IMR-90 (cell line): Measurements from ENCODE around the gene SLC44A1. TPM values are rescaled to one million over a fixed set of nuclear protein-coding genes. Genes with fewer than 3 reads are reported as not detected.
A peak's percentile ranks its signal among the peaks of the same experiment; 100 is the strongest.

Experiments used
- ATAC-seq: fragments of 200-7000 bp; cut with Tn5 transposase; 2 replicates; pipeline ENCODE4 v1.9.1; 2020; ENCODE audit warnings: low read depth, mild to moderate bottlenecking, moderate library complexity
- BruUV-seq: library from RNA; stranded (reverse); fragments of 400-500 nt; replicated peaks from 2 replicates; lab custom pipeline; 2021; lab: Mats Ljungman, UMichigan
- CTCF ChIA-PET: fragments of 300-600 bp; formaldehyde crosslinking; extraction: SDS; loops from one replicate; lab custom pipeline; 2021; ENCODE audit warnings: antibody characterized with exemption; lab: Yijun Ruan, JAX
- POLR2A ChIA-PET: fragments of 300-600 bp; sonication (Branson Sonifier 250); formaldehyde crosslinking; loops from one replicate; lab custom pipeline; 2022; ENCODE audit warnings: antibody characterized with exemption; ENCODE audit not compliant: unreplicated experiment; lab: Charles Lee
- DNase-seq: peaks from one replicate; pipeline ENCODE4 v3.0.0; 2013
- H2AFZ ChIP-seq: replicated peaks from 2 replicates; pipeline ENCODE3; 2013; ENCODE audit warnings: low read length, mild to moderate bottlenecking; ENCODE audit not compliant: poor library complexity
- H2AK5ac ChIP-seq: 2 replicates; pipeline ENCODE4 v1.6.1; 2013; ENCODE audit warnings: low read depth, low read length, inconsistent platforms
- H2AK9ac ChIP-seq: replicated peaks from 2 replicates; pipeline ENCODE3; 2013; ENCODE audit warnings: mild to moderate bottlenecking, low read depth, low read length, moderate library complexity; ENCODE audit not compliant: poor library complexity
- H2BK120ac ChIP-seq: 2 replicates; pipeline ENCODE4 v1.6.1; 2013; ENCODE audit warnings: low read depth, low read length, inconsistent platforms
- H2BK15ac ChIP-seq: 3 replicates; pipeline ENCODE4 v1.6.1; 2013; ENCODE audit warnings: low read depth, low read length, inconsistent platforms
- H2BK20ac ChIP-seq: 2 replicates; pipeline ENCODE4 v1.6.1; 2013; ENCODE audit warnings: low read depth, mild to moderate bottlenecking, inconsistent platforms, low read length, moderate library complexity
- H2BK5ac ChIP-seq: 2 replicates; pipeline ENCODE4 v1.6.1; 2013; ENCODE audit warnings: mild to moderate bottlenecking, low read depth, low read length, inconsistent platforms; ENCODE audit not compliant: poor library complexity, severe bottlenecking
- H3K14ac ChIP-seq: replicated peaks from 2 replicates; pipeline ENCODE4 v1.6.1; 2013; ENCODE audit warnings: low read depth, low read length, inconsistent platforms
- H3K18ac ChIP-seq: 2 replicates; pipeline ENCODE4 v1.6.1; 2013; ENCODE audit warnings: low read depth, low read length, control low read depth
- H3K23ac ChIP-seq: 2 replicates; pipeline ENCODE4 v1.6.1; 2013; ENCODE audit warnings: low read depth, low read length, inconsistent platforms
- H3K27ac ChIP-seq: 2 replicates; pipeline ENCODE4 v1.5.1; 2013; ENCODE audit warnings: mild to moderate bottlenecking, control low read depth, low read length; ENCODE audit not compliant: insufficient read depth
- H3K27me3 ChIP-seq: 2 replicates; pipeline ENCODE4 v1.6.1; 2013; ENCODE audit warnings: low read length; ENCODE audit not compliant: control insufficient read depth, insufficient read depth
- H3K36me3 ChIP-seq: 2 replicates; pipeline ENCODE4 v1.6.1; 2013; ENCODE audit warnings: low read length, mixed read lengths; ENCODE audit not compliant: control insufficient read depth, insufficient read depth
- H3K4ac ChIP-seq: 2 replicates; pipeline ENCODE4 v1.6.1; 2013; ENCODE audit warnings: low read depth, low read length, inconsistent platforms
- H3K4me1 ChIP-seq: 2 replicates; pipeline ENCODE4 v1.6.1; 2013; ENCODE audit warnings: low read length, mixed read lengths; ENCODE audit not compliant: control insufficient read depth, insufficient read depth
- H3K4me2 ChIP-seq: 2 replicates; pipeline ENCODE4 v1.6.1; 2013; ENCODE audit warnings: low read depth, mild to moderate bottlenecking, control low read depth, low read length, moderate library complexity
- H3K4me3 ChIP-seq: 2 replicates; pipeline ENCODE4 v1.5.1; 2013; ENCODE audit warnings: low read depth, mild to moderate bottlenecking, control low read depth, low read length, moderate library complexity; ENCODE audit not compliant: insufficient read depth
- H3K56ac ChIP-seq: 2 replicates; pipeline ENCODE4 v1.6.1; 2013; ENCODE audit warnings: low read length, inconsistent platforms; ENCODE audit not compliant: insufficient read depth; ENCODE audit errors: extremely low read depth
- H3K79me1 ChIP-seq, 2 experiments: 2 replicates each; pipeline ENCODE4 v1.6.1; 2013; ENCODE audit warnings: low read length in 2 of 2, inconsistent platforms in 1 of 2, low read depth in 1 of 2
- H3K9ac ChIP-seq: 2 replicates; pipeline ENCODE4 v1.6.1; 2013; ENCODE audit warnings: low read depth, low read length, control low read depth
- H3K9me1 ChIP-seq: 2 replicates; pipeline ENCODE4 v1.6.1; 2013; ENCODE audit warnings: low read length, inconsistent platforms; ENCODE audit not compliant: insufficient read depth
- H3K9me3 ChIP-seq: 2 replicates; pipeline ENCODE4 v1.6.1; 2013; ENCODE audit warnings: low read length; ENCODE audit not compliant: control insufficient read depth, insufficient read depth
- H4K20me1 ChIP-seq: 2 replicates; pipeline ENCODE4 v1.6.1; 2013; ENCODE audit warnings: low read length, inconsistent platforms; ENCODE audit not compliant: insufficient read depth
- H4K5ac ChIP-seq: 2 replicates; pipeline ENCODE4 v1.6.1; 2013; ENCODE audit warnings: mild to moderate bottlenecking, low read depth, low read length, control low read depth
- H4K8ac ChIP-seq, 2 experiments: 2 replicates each; pipeline ENCODE4 v1.6.1; 2013; ENCODE audit warnings: low read depth in 2 of 2, low read length in 2 of 2, control low read depth in 1 of 2, inconsistent platforms in 1 of 2
- H4K91ac ChIP-seq: 2 replicates; pipeline ENCODE4 v1.6.1; 2013; ENCODE audit warnings: low read depth, low read length, inconsistent platforms; ENCODE audit not compliant: insufficient read depth
- MAFK ChIP-seq: IDR thresholded peaks from 2 replicates; pipeline ENCODE4 v1.6.1; 2012; ENCODE audit warnings: low read depth, low read length, improper control_type of control experiment
- SMC3 ChIP-seq: fragments of 150-350 bp; IDR thresholded peaks from 2 replicates; pipeline ENCODE4 v1.6.1; 2016; ENCODE audit warnings: low read depth, mild to moderate bottlenecking, antibody characterized with exemption, low read length, moderate library complexity
- WGBS, 2 experiments: methylation state at CpG; one replicate each; pipeline versions ENCODE4 v1.1.5 to v1.1.7; 2013; ENCODE audit warnings: missing lambda C conversion rate in 2 of 2; ENCODE audit not compliant: insufficient read length in 1 of 2; ENCODE audit errors: extremely low coverage in 2 of 2; 5-methylcytosine and 5-hydroxymethylcytosine counted together
- dilution Hi-C: fragments of 300-500 bp; cut with HindIII; formaldehyde crosslinking; loops from one replicate; pipeline ENCODE4 v1.14.3; 2018; ENCODE audit warnings: low sequenced_read_pairs; ENCODE audit not compliant: unreplicated experiment
- in situ Hi-C: fragments of 300-500 bp; cut with MboI; formaldehyde crosslinking; loops from 3 replicates; pipeline ENCODE4 v1.14.3; 2019; ENCODE audit warnings: low sequenced_read_pairs, inconsistent platforms, mixed read lengths
- intact Hi-C: fragments of 100-400 bp; cut with micrococcal nuclease; formaldehyde crosslinking; loops from 2 replicates; pipeline ENCODE4 v1.10.0; 2022
- polyA plus RNA-seq, 3 experiments: library from polyadenylated mRNA; depleted of rRNA; stranded (reverse); fragments of >200 nt; gene quantifications; 2 replicates each; pipeline ENCODE4 v1.2.3, GENCODE V29; 2012; ENCODE audit warnings: low replicate concordance in 1 of 3
- total RNA-seq: library from RNA; depleted of rRNA; stranded (reverse); fragments of >200 nt; gene quantifications from 2 replicates; pipeline ENCODE4 v1.2.3, GENCODE V29; 2012

The SLC44A1 gene
- total and polyA plus RNA-seq, 2 of the 4 experiments (the other 2 are of a cell fraction): 5.2 to 21.7 TPM

DNA sequence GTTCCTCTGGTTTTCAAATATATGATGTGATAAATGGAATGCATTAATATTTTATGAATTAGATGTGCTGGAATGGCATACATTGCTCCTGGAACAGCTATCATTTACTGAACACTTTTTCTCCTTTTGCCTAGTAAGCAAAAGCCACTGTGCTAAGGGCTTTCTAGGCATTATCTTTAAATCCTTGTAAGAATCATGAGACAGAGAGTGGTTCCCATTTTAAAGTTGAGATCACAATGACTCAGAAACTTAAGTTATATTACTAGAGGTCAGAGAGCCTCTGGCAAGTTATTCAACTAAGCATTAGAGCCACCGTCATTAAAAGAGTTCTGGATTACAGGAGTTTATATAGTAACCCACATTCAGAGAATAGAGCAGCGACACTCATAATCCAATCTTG lies 176.7 kb downstream of the SLC44A1 start:
- Histone ChIP-seq H3K4ac (no peak overlapping the region), H3K9ac (no peak overlapping the region), H3K4me1 (no peaks in the 10 kb centered on the region), H2AK5ac (no peak overlapping the region), H3K56ac (no peak overlapping the region), H2BK120ac (no peak overlapping the region), H4K91ac (no peak overlapping the region), H2AK9ac (no peak overlapping the region), H3K23ac (no peak overlapping the region), H3K9me1 (no peaks in the 10 kb centered on the region), H3K79me1 (no peaks in the 10 kb centered on the region), H4K20me1 (no peaks in the 10 kb centered on the region), H2BK15ac (no peak overlapping the region), H4K8ac (no peak overlapping the region), H3K9me3 (no peaks in the 10 kb centered on the region), H3K36me3 (no peaks in the 10 kb centered on the region), H3K27me3 (no peaks in the 10 kb centered on the region), H4K5ac (no peak overlapping the region), H3K18ac (no peak overlapping the region), H2BK5ac (no peak overlapping the region), H3K4me3 (no peak overlapping the region), H2BK20ac (no peak overlapping the region), H3K27ac (no peak overlapping the region), H3K4me2 (no peak overlapping the region), H3K14ac (no peak overlapping the region), H2AFZ (no peak overlapping the region)
- CTCF ChIA-PET: no interaction called here
- POLR2A ChIA-PET: no interaction called here
- peak; percentile 28 for DNase-seq
- dilution Hi-C loops (no loop called here), in situ Hi-C loops (no loop called here), intact Hi-C loops (no loop called here)
- TF ChIP-seq MAFK: peak; percentile 66
- TF ChIP-seq SMC3: no peak
- WGBS, 2 experiments: no CpG with 5 or more reads among the region's 2 CpGs
- BruUV-seq: no TSS peak
- ATAC-seq: no peak
